HEK293 (cell line): ENCODE data around the gene ZBTB22.

Source experiments
- BCL11A ChIP-seq: fragments of 450-650 bp; formaldehyde crosslinking; IDR thresholded peaks from 2 replicates; pipeline ENCODE4 v1.5.1; 2016; ENCODE audit warnings: low read depth, missing biosample characterization, missing genetic modification characterization
- BCL11B ChIP-seq: fragments of 450-650 bp; formaldehyde crosslinking; IDR thresholded peaks from 2 replicates; pipeline ENCODE4 v1.5.1; 2016; ENCODE audit warnings: low read depth, missing biosample characterization, missing genetic modification characterization
- KLF1 ChIP-seq: fragments of 450-650 bp; formaldehyde crosslinking; IDR thresholded peaks from 2 replicates; pipeline ENCODE4 v1.5.1; 2016; ENCODE audit warnings: missing biosample characterization, missing genetic modification characterization
- KLF7 ChIP-seq: fragments of 450-650 bp; formaldehyde crosslinking; IDR thresholded peaks from 2 replicates; pipeline ENCODE4 v1.5.1; 2016; ENCODE audit warnings: missing biosample characterization, missing genetic modification characterization, borderline replicate concordance
- MZF1 ChIP-seq: fragments of 450-650 bp; formaldehyde crosslinking; IDR thresholded peaks from 2 replicates; pipeline ENCODE4 v1.5.1; 2017; ENCODE audit warnings: missing biosample characterization, missing genetic modification characterization, borderline replicate concordance
- PATZ1 ChIP-seq: fragments of 450-650 bp; formaldehyde crosslinking; IDR thresholded peaks from 2 replicates; pipeline ENCODE4 v1.5.1; 2016; ENCODE audit warnings: missing biosample characterization, missing genetic modification characterization
- RBAK ChIP-seq: fragments of 450-650 bp; formaldehyde crosslinking; IDR thresholded peaks from 2 replicates; pipeline ENCODE4 v1.5.1; 2016; ENCODE audit warnings: missing biosample characterization, missing genetic modification characterization
- REST ChIP-seq: fragments of 450-650 bp; formaldehyde crosslinking; IDR thresholded peaks from 2 replicates; pipeline ENCODE4 v1.5.1; 2016; ENCODE audit warnings: missing biosample characterization, missing genetic modification characterization
- SCRT1 ChIP-seq: fragments of 450-650 bp; formaldehyde crosslinking; IDR thresholded peaks from 2 replicates; pipeline ENCODE4 v1.5.1; 2016; ENCODE audit warnings: missing biosample characterization, missing genetic modification characterization, borderline replicate concordance
- SP3 ChIP-seq: fragments of 450-650 bp; formaldehyde crosslinking; IDR thresholded peaks from 2 replicates; pipeline ENCODE4 v1.5.1; 2016; ENCODE audit warnings: missing biosample characterization, missing genetic modification characterization
- ZBTB44 ChIP-seq: fragments of 450-650 bp; IDR thresholded peaks from 2 replicates; pipeline ENCODE4 v1.5.1; 2018; ENCODE audit warnings: missing biosample characterization, mild to moderate bottlenecking, missing genetic modification characterization
- ZEB2 ChIP-seq: fragments of 450-650 bp; formaldehyde crosslinking; IDR thresholded peaks from 2 replicates; pipeline ENCODE4 v1.5.1; 2016; ENCODE audit warnings: missing biosample characterization, missing genetic modification characterization
- ZFP37 ChIP-seq: fragments of 450-650 bp; formaldehyde crosslinking; IDR thresholded peaks from 2 replicates; pipeline ENCODE4 v1.5.1; 2016; ENCODE audit warnings: missing biosample characterization, missing genetic modification characterization
- ZFP69B ChIP-seq: fragments of 450-650 bp; formaldehyde crosslinking; IDR thresholded peaks from 2 replicates; pipeline ENCODE4 v1.5.1; 2016; ENCODE audit warnings: missing biosample characterization, missing genetic modification characterization
- ZNF10 ChIP-seq: fragments of 450-650 bp; formaldehyde crosslinking; IDR thresholded peaks from 2 replicates; pipeline ENCODE4 v1.5.1; 2017; ENCODE audit warnings: missing biosample characterization, missing genetic modification characterization
- ZNF239 ChIP-seq: fragments of 450-650 bp; formaldehyde crosslinking; IDR thresholded peaks from 2 replicates; pipeline ENCODE4 v1.5.1; 2016; ENCODE audit warnings: missing biosample characterization, missing genetic modification characterization
- ZNF248 ChIP-seq: fragments of 450-650 bp; formaldehyde crosslinking; IDR thresholded peaks from 2 replicates; pipeline ENCODE4 v1.5.1; 2017; ENCODE audit warnings: missing biosample characterization, missing genetic modification characterization
- ZNF292 ChIP-seq: fragments of 450-650 bp; formaldehyde crosslinking; IDR thresholded peaks from 2 replicates; pipeline ENCODE4 v1.5.1; 2016; ENCODE audit warnings: low read depth, missing biosample characterization, missing genetic modification characterization, borderline replicate concordance
- ZNF362 ChIP-seq: fragments of 450-650 bp; formaldehyde crosslinking; IDR thresholded peaks from 2 replicates; pipeline ENCODE4 v1.5.1; 2016; ENCODE audit warnings: missing biosample characterization, missing genetic modification characterization
- ZNF48 ChIP-seq: fragments of 450-650 bp; formaldehyde crosslinking; IDR thresholded peaks from 2 replicates; pipeline ENCODE4 v1.5.1; 2016; ENCODE audit warnings: missing biosample characterization, missing genetic modification characterization
- ZNF549 ChIP-seq: fragments of 450-650 bp; IDR thresholded peaks from 2 replicates; pipeline ENCODE4 v1.5.1; 2018; ENCODE audit warnings: missing biosample characterization, missing genetic modification characterization, mild to moderate bottlenecking, inconsistent platforms, moderate library complexity
- ZNF558 ChIP-seq: fragments of 450-650 bp; formaldehyde crosslinking; IDR thresholded peaks from 2 replicates; pipeline ENCODE4 v1.5.1; 2016; ENCODE audit warnings: missing biosample characterization, missing genetic modification characterization
- ZNF561 ChIP-seq: fragments of 450-650 bp; IDR thresholded peaks from 2 replicates; pipeline ENCODE4 v1.5.1; 2018; ENCODE audit warnings: missing biosample characterization, missing genetic modification characterization, borderline replicate concordance
- ZNF639 ChIP-seq: fragments of 450-650 bp; formaldehyde crosslinking; IDR thresholded peaks from 2 replicates; pipeline ENCODE4 v1.5.1; 2016; ENCODE audit warnings: missing biosample characterization, missing genetic modification characterization
- ZNF660 ChIP-seq: fragments of 450-650 bp; IDR thresholded peaks from 2 replicates; pipeline ENCODE4 v1.5.1; 2018; ENCODE audit warnings: missing biosample characterization, mild to moderate bottlenecking, missing genetic modification characterization
- ZNF670 ChIP-seq: fragments of 450-650 bp; formaldehyde crosslinking; IDR thresholded peaks from 2 replicates; pipeline ENCODE4 v1.5.1; 2016; ENCODE audit warnings: missing biosample characterization, missing genetic modification characterization, low read depth
- ZNF830 ChIP-seq: fragments of 450-650 bp; IDR thresholded peaks from 2 replicates; pipeline ENCODE4 v1.5.0; 2018; ENCODE audit warnings: missing biosample characterization, missing genetic modification characterization, low read depth, mild to moderate bottlenecking, moderate library complexity
- ZNF837 ChIP-seq: fragments of 450-650 bp; formaldehyde crosslinking; IDR thresholded peaks from 2 replicates; pipeline ENCODE4 v1.5.1; 2016; ENCODE audit warnings: missing biosample characterization, missing genetic modification characterization
- ZSCAN5A ChIP-seq: fragments of 450-650 bp; formaldehyde crosslinking; IDR thresholded peaks from 2 replicates; pipeline ENCODE4 v1.5.1; 2016; ENCODE audit warnings: missing biosample characterization, missing genetic modification characterization

Gene ZBTB22

GRCh38 chr6:33271468-33272274 is 45.9 kb downstream of the ZBTB22 start, which contains the start of the genes RPS18 and VPS52 (continued):
- TF ChIP-seq ZNF362 (tag by site-specific recombination), result no peak
- TF ChIP-seq ZNF10 (tag by site-specific recombination), result no peak
- TF ChIP-seq RBAK (tag by site-specific recombination), result no peak
- no peak for TF ChIP-seq BCL11A (tag by site-specific recombination)
- TF ChIP-seq ZNF837 (tag by site-specific recombination), result no peak
- TF ChIP-seq ZNF561 (tag by site-specific recombination), result peak; percentile 90; the same call in 1 of the 2 replicates
- TF ChIP-seq PATZ1, result peak; percentile 24; the same call in 1 of the 2 replicates
- peak; percentile 96 for TF ChIP-seq ZNF639
- no peak for TF ChIP-seq ZNF549
- peak; percentile 88 for TF ChIP-seq ZFP37
- TF ChIP-seq BCL11B (tag by site-specific recombination), result peak; percentile 27; the same call in 1 of the 2 replicates
- 0 out of 2 replicates have a peak, but pooled peaks have one; percentile 23 for TF ChIP-seq KLF7 (tag by site-specific recombination)
- peak; percentile 31; the same call in 1 of the 2 replicates for TF ChIP-seq REST (tag by site-specific recombination)
- peak; percentile 70 for TF ChIP-seq ZNF558 (tag by site-specific recombination)
- no peak for TF ChIP-seq KLF1 (tag by site-specific recombination)
- peak; percentile 92 for TF ChIP-seq ZNF660 (tag by site-specific recombination)
- TF ChIP-seq ZSCAN5A (tag by site-specific recombination), result peak; percentile 87; the same call in 1 of the 2 replicates
- TF ChIP-seq MZF1, result no peak
- TF ChIP-seq ZNF292, result no peak
- TF ChIP-seq ZNF239 (tag by site-specific recombination), result no peak
- TF ChIP-seq ZEB2 (tag by site-specific recombination), result peak; percentile 77
- no peak for TF ChIP-seq ZNF48 (tag by site-specific recombination)
- TF ChIP-seq SCRT1, result no peak; the same call in 1 of the 2 replicates
- TF ChIP-seq ZBTB44 (tag by site-specific recombination), result no peak
- TF ChIP-seq ZNF670, result no peak
- peak; percentile 89 for TF ChIP-seq SP3 (tag by site-specific recombination)
- peak; percentile 10; the same call in 1 of the 2 replicates for TF ChIP-seq ZFP69B (tag by site-specific recombination)
- no peak for TF ChIP-seq ZNF248 (tag by site-specific recombination)
- no peak for TF ChIP-seq ZNF830 (tag by site-specific recombination)
